Fibroblast of lung (primary cell): ENCODE results near the gene ZNF79.

Experiments used
- EZH2 ChIP-seq: IDR thresholded peaks from 2 replicates; pipeline ENCODE4 v1.5.1; 2012; ENCODE audit warnings: low read length, control low read depth, mild to moderate bottlenecking; ENCODE audit errors: missing control alignments
- TF ChIP-seq, protein P1 (sequence below), 2 donors: IDR thresholded peaks in 1 of 2; conservative IDR thresholded peaks in 1 of 2; 1 replicate in 1 of 2; 2 replicates in 1 of 2; pipeline ENCODE4 v1.5.1; 2011 to 2012; ENCODE audit warnings: low read length in 2 of 2, control low read depth in 1 of 2, inconsistent platforms in 1 of 2, low read depth in 1 of 2, mild to moderate bottlenecking in 1 of 2

DNA sequence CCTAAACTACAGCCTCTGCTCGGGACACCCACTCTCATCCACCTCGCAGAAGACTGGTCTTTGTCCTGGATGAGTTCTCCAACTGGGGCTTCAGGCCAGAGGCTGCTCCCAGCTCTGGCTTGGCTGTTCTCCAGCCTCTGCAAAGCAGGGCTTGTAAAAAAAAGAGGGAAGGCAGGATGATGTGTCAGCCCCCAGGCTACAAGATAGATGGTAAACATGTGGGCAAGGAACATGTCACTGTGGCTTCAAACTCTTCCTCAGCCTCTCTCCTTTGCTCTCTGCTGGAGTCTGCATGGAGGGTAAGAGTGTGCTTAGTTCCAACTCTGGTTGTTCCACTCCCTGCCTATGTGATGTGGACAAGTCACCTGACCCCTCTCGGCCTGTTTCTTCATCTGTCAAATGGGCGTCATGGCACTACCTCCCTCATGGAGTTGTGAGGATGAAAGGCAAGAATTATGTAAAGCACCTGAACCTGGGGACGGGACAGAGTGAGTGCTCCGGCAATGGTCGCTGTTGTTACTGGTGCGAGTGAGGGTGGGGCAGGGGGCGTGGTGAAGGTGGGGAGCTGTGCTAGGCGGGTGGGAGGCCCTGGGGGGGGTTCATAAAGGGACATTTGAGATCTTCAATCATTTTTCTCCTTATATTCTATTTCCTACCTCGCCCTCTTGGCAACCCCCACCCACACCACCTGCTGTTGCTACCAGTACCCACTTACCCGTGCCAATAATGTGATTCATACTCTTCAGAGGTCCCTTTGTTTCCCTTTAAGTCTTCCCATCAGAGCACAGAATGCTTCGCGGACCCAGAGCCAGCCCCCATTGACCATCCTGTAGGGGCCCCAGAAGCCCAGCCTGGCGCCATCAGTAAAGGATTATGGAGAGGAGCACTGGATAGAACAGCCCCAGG is 6.8 kb upstream of the ZNF79 start:
- TF ChIP-seq, protein P1, sequence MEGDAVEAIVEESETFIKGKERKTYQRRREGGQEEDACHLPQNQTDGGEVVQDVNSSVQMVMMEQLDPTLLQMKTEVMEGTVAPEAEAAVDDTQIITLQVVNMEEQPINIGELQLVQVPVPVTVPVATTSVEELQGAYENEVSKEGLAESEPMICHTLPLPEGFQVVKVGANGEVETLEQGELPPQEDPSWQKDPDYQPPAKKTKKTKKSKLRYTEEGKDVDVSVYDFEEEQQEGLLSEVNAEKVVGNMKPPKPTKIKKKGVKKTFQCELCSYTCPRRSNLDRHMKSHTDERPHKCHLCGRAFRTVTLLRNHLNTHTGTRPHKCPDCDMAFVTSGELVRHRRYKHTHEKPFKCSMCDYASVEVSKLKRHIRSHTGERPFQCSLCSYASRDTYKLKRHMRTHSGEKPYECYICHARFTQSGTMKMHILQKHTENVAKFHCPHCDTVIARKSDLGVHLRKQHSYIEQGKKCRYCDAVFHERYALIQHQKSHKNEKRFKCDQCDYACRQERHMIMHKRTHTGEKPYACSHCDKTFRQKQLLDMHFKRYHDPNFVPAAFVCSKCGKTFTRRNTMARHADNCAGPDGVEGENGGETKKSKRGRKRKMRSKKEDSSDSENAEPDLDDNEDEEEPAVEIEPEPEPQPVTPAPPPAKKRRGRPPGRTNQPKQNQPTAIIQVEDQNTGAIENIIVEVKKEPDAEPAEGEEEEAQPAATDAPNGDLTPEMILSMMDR (conservative IDR thresholded peaks at IDR 0.05 in 1 of 2, IDR thresholded peaks at IDR 0.05 in 1 of 2; ENCODE audit: low read depth in 1 of 2, low read length in 2 of 2): no peak
- no peak for TF ChIP-seq EZH2
